Measurements from ENCODE around the gene SLC5A2. TPM values are rescaled to one million over a fixed set of nuclear protein-coding genes. Genes with fewer than 3 reads are reported as not detected.
"Not testable (repeated sequence)": the region's sequence is repeated elsewhere in the genome, so short reads cannot be mapped to it uniquely, and the experiment has no call there.

SLC5A2 gene
- total RNA-seq, 2 donors from 2014 or later, result 0.33 TPM; not detected in 1

DNA sequence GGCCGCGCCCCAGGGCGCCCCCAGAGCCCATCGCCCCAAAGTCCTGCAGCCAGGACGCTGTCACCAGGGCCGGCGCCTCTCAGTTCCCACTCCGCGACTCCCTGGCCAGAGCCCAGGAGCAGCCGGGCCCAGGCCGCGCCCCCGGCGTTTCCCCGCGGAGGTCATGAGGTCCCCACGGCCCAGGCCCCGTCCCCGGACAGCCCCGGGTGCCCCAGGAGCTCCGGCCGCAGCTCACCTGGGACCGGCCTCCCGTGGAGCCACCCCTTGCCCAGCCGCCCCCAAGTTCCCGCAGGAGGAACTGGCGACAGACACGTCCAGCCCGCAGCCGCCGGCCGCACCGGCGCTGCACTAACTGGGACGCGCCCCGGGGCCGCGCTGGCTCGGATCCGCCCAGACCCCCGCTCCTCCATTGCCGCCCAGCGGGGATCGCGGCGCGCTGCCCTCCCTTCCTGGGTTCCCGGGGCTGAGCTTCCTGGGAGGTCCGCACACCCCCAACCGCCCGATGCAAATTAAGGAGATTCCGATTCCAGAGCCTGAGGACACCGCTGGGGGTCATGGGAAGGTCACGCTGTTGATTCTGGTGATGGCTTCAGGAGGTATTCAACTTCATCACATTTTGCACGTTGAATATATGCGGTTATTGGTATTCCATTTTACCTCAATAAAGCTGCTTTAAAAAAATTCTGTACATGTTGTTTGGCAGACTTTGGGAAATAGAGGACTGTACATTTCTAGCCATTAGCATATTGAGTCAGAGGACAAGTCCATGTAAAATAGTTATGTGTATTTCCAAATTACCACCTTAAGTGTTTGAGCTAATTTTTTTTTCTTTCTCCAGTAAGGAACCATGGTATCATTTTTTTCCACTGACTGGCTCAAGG is 54.7 kb downstream of the SLC5A2 start:
- intact Hi-C loops (cut with DNase I), result no loop called here
- peak; percentile 82 for DNase-seq (ENCODE audit: low spot score)

DNA sequence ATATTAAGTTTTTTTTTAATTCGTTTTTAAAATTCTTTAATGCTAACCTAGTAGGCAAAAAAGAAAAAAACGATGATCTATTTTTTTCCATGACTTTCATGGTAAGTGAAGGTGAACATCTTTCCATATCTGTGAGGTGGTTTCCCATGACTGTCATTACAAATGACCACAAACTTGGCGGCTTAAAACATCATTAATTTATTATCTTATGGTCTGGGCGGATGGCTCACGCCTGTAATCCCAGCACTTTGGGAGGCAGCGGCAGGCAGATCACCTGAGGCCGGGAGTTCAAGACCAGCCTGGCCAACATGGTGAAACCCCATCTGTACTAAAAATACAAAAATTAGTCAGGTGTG is 55.3 kb downstream of the SLC5A2 start:
- DNase-seq (ENCODE audit: low spot score), result not testable (repeated sequence)

DNA sequence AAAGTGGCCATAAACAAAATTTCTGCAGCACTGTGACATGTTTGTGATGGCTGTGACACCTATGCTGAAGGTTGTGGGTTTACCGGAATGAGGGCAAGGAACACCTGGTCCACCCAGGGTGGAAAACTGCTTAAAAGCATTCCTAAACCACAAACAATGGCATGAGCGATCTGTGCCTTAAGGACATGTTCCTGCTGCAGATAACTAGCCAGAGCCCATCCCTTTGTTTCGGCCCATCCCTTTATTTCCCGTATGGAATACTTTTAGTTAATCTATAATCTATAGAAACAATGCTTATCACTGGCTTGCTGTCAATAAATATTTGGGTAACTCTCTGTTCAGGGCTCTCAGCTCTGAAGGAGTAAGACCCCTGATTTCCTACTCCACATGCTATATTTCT is 56.8 kb downstream of the SLC5A2 start:
- intact Hi-C loops (cut with DNase I); DNase-seq (ENCODE audit: low spot score): not testable (repeated sequence)

More for the DNA sequence above, 55.3 kb downstream of the SLC5A2 start:
- intact Hi-C loops (cut with DNase I), result not testable (repeated sequence)

Other genes starting within 250 kb of the SLC5A2 start
- 10 to 100 TPM; 12.3 to 35.7 TPM for gene ITGAM, start 223.1 kb upstream of the SLC5A2 start, total RNA-seq
- gene ITGAX, start 127.9 kb upstream of the SLC5A2 start, total RNA-seq, result 10 to 100 TPM; 13.4 to 15.2 TPM
- under 1 TPM in 1 of 2 donors, not detected in 1; 0.24 TPM for gene ITGAD, start 89.8 kb upstream of the SLC5A2 start, total RNA-seq
- gene COX6A2, start 54.8 kb upstream of the SLC5A2 start, total RNA-seq, result 1 to 10 TPM; 1.1 to 1.5 TPM
- 1 to 10 TPM; 1.0 to 1.9 TPM for gene ZNF843, start 40.3 kb upstream of the SLC5A2 start, total RNA-seq
- gene ARMC5, start 23.6 kb upstream of the SLC5A2 start, total RNA-seq, result 1 to 10 TPM; 6.4 to 8.3 TPM
- 100 to 1,000 TPM; 232 to 239 TPM for gene TGFB1I1, start 11.0 kb upstream of the SLC5A2 start, total RNA-seq
- 10 to 100 TPM; 40.5 to 46.4 TPM for gene RUSF1, start 25.3 kb downstream of the SLC5A2 start, total RNA-seq
- gene AHSP, start 44.8 kb downstream of the SLC5A2 start, total RNA-seq, result 1 to 10 TPM in 1 of 2 donors, not detected in 1; 3.0 TPM

Data from posterior vena cava (tissue), 2 donors.